Adrenal gland (tissue), 5 donors: ENCODE results near the gene PIGN.

Experiments
- CTCF ChIP-seq, 6 experiments: fragments of 450-650 bp in 4 of 6; fragments of 200-600 bp in 2 of 6; sonication (generic) in 1 of 6; IDR thresholded peaks; 1 replicate in 5 of 6; 2 replicates in 1 of 6; pipeline versions ENCODE4 v1.5.1 to v1.8.0; 2016 to 2021; ENCODE audit warnings: antibody characterized with exemption in 6 of 6, mild to moderate bottlenecking in 2 of 6, moderate library complexity in 1 of 6
- POLR2A ChIP-seq, 2 donors: fragments of 450-650 bp; IDR thresholded peaks; one replicate each; pipeline ENCODE4 v1.6.1; 2017; ENCODE audit warnings: antibody characterized with exemption in 2 of 2, mild to moderate bottlenecking in 2 of 2, moderate library complexity in 1 of 2
- donor health status: DM: no; HTN: no; CAD: no.

GRCh38 chr18:62101321-62101721 lies 85.5 kb downstream of the PIGN start:
- TF ChIP-seq CTCF (IDR thresholded peaks at IDR 0.05) = no peak
- TF ChIP-seq POLR2A (IDR thresholded peaks at IDR 0.05) = no peak
